Activated T-cell treated with anti-CD3 and anti-CD28 coated beads for 1 hour (primary cell): ENCODE results near the gene AIG1.

Source experiments
- DNase-seq: peaks from one replicate; pipeline ENCODE4 v3.0.0-alpha.2; 2020; ENCODE audit warnings: low read depth

AIG1 gene

GRCh38 chr6:143372199-143372882 is 311.7 kb downstream of the AIG1 start:
- DNase-seq, result no peak

GRCh38 chr6:143374014-143374413 is 313.3 kb downstream of the AIG1 start:
- DNase-seq, result no peak

GRCh38 chr6:143375022-143375585 is 314.4 kb downstream of the AIG1 start:
- DNase-seq, result no peak

- DNase-seq, result no peak
Measured at GRCh38 chr6:143376375-143376774, 315.7 kb downstream of the AIG1 start.

GRCh38 chr6:143376861-143377260 is 316.2 kb downstream of the AIG1 start:
- DNase-seq, result no peak

GRCh38 chr6:143385636-143386035 is 324.9 kb downstream of the AIG1 start:
- DNase-seq, result no peak

GRCh38 chr6:143390278-143390677 is 329.6 kb downstream of the AIG1 start:
- DNase-seq, result no peak
